HepG2 (cell line): ENCODE results near the gene MPZL3. TPM values are rescaled to one million over a fixed set of nuclear protein-coding genes. Genes with fewer than 3 reads are reported as not detected.

Experiments used
- ATAC-seq: fragments of 200-7000 bp; cut with Tn5 transposase; 3 replicates; pipeline ENCODE4 v1.9.1; 2020; ENCODE audit warnings: mild to moderate bottlenecking, moderate library complexity
- BruUV-seq: library from RNA; stranded (reverse); fragments of 400-500 nt; replicated peaks from 2 replicates; lab custom pipeline; 2021; lab: Mats Ljungman, UMichigan
- CTCF ChIA-PET: fragments of 300-600 bp; formaldehyde crosslinking; extraction: SDS; loops from one replicate; lab custom pipeline; 2021; ENCODE audit warnings: low total read pairs, inconsistent platforms, low intra/inter-chr PET ratio; lab: Yijun Ruan, JAX
- POLR2A ChIA-PET: fragments of 350-600 bp; sonication (Branson Sonifier 250); formaldehyde crosslinking; loops from one replicate; lab custom pipeline; 2020; ENCODE audit warnings: antibody characterized with exemption, inconsistent platforms; lab: Yijun Ruan, JAX
- DNase-seq: peaks from one replicate; pipeline ENCODE4 v3.0.0-alpha.2; 2015; ENCODE audit warnings: low spot score
- FAIRE-seq: peaks from 3 replicates; lab custom pipeline; 2011; peaks lifted over from hg19 to GRCh38; lab: Jason Lieb, UNC
- H2AFZ ChIP-seq: one replicate; pipeline ENCODE4 v1.6.1; 2011; ENCODE audit warnings: low read length, inconsistent platforms
- H3K27ac ChIP-seq: fragments of 300-600 bp; 3 replicates; pipeline ENCODE4 v1.8.0; 2011; ENCODE audit warnings: mixed run types, mild to moderate bottlenecking, mixed read lengths, low read length, inconsistent platforms; ENCODE audit not compliant: insufficient read depth; ENCODE audit errors: extremely low read length
- H3K27me3 ChIP-seq, 2 experiments: fragments of 200-600 bp in 1 of 2; 2 replicates in 1 of 2; 3 replicates in 1 of 2; pipeline versions ENCODE4 v1.6.0 to v1.8.0; 2011; ENCODE audit warnings: low read length in 2 of 2, mild to moderate bottlenecking in 2 of 2, moderate library complexity in 2 of 2, inconsistent platforms in 1 of 2; ENCODE audit not compliant: insufficient read depth in 2 of 2, control insufficient read depth in 1 of 2
- H3K36me3 ChIP-seq, 2 experiments: fragments of 200-600 bp in 1 of 2; replicated peaks in 1 of 2; 2 replicates in 1 of 2; 3 replicates in 1 of 2; pipeline versions ENCODE4 v1.5.1 to v1.8.0; 2011; ENCODE audit warnings: low read length in 2 of 2, inconsistent platforms in 1 of 2; ENCODE audit not compliant: insufficient read depth in 2 of 2, control insufficient read depth in 1 of 2
- H3K4me1 ChIP-seq: 2 replicates; pipeline ENCODE4 v1.5.1; 2012; ENCODE audit warnings: low read length, inconsistent platforms; ENCODE audit not compliant: insufficient read depth
- H3K4me2 ChIP-seq: 2 replicates; pipeline ENCODE4 v1.6.0; 2011; ENCODE audit warnings: low read depth, low read length, inconsistent platforms
- H3K4me3 ChIP-seq, 3 experiments: fragments of 200-600 bp in 1 of 3; sonication (generic), shearing (Covaris generic) in 1 of 3; replicated peaks in 1 of 3; 2 replicates each; pipeline ENCODE4 v1.5.1; 2011 to 2016; ENCODE audit warnings: low read length in 3 of 3, inconsistent platforms in 2 of 3, low read depth in 2 of 3, mild to moderate bottlenecking in 2 of 3, control low read depth in 1 of 3, mixed read lengths in 1 of 3; ENCODE audit not compliant: insufficient read depth in 1 of 3
- H3K79me2 ChIP-seq: one replicate; pipeline ENCODE4 v1.6.1; 2011; ENCODE audit warnings: low read length, inconsistent platforms; ENCODE audit not compliant: insufficient read depth
- H3K9ac ChIP-seq: 2 replicates; pipeline ENCODE4 v1.6.0; 2011; ENCODE audit warnings: mild to moderate bottlenecking, low read depth, low read length, inconsistent platforms; ENCODE audit not compliant: insufficient read depth
- H3K9me3 ChIP-seq: 2 replicates; pipeline ENCODE4 v1.5.1; 2012; ENCODE audit warnings: mild to moderate bottlenecking, low read length
- H4K20me1 ChIP-seq: 2 replicates; pipeline ENCODE4 v1.6.0; 2011; ENCODE audit warnings: inconsistent platforms, mild to moderate bottlenecking, low read length, moderate library complexity; ENCODE audit not compliant: insufficient read depth
- NCOA5 ChIP-seq: sonication (generic); formaldehyde crosslinking; IDR thresholded peaks from 2 replicates; pipeline ENCODE4 v1.4.0; 2020; ENCODE audit warnings: missing genetic modification reagents
- SMC3 ChIP-seq: IDR thresholded peaks from 2 replicates; pipeline ENCODE4 v1.6.1; 2011; ENCODE audit warnings: low read length, improper control_type of control experiment
- STAG1 ChIP-seq: sonication (generic); formaldehyde crosslinking; IDR thresholded peaks from 2 replicates; pipeline ENCODE4 v1.4.0; 2020; ENCODE audit warnings: missing genetic modification reagents
- TGIF2 ChIP-seq: IDR thresholded peaks from 2 replicates; pipeline ENCODE4 v1.6.1; 2016; ENCODE audit warnings: control low read depth, missing compliant biosample characterization
- WGBS: methylation state at CpG from one replicate; pipeline ENCODE4 v1.1.6; 2017; ENCODE audit warnings: low lambda C conversion rate; 5-methylcytosine and 5-hydroxymethylcytosine counted together
- in situ Hi-C: cut with HindIII; loops from 2 replicates; pipeline ENCODE4 v1.10.0; 2017; ENCODE audit warnings: low pct_unique_long_range_greater_than_20kb; ENCODE audit not compliant: extremely low pct_ligation_motif_present
- intact Hi-C: fragments of 100-400 bp; cut with micrococcal nuclease; formaldehyde crosslinking; loops from one replicate; pipeline ENCODE4 v1.10.0; 2022; ENCODE audit not compliant: unreplicated experiment
- polyA plus RNA-seq, 8 experiments: library from polyadenylated mRNA; depleted of rRNA in 3 of 8; stranded (reverse) in 7 of 8; unstranded in 1 of 8; fragments of >200 nt; fragmentation: Illumina TruSeq in 4 of 8; extraction: Trizol in 4 of 8; gene quantifications; 2 replicates each; pipeline versions ENCODE4 v1.2.1 to v1.2.3, GENCODE V29; 2011 to 2016; ENCODE audit warnings: low read depth in 4 of 8, missing spikeins in 1 of 8, mixed read lengths in 1 of 8; ENCODE audit not compliant: insufficient read depth in 1 of 8
- total RNA-seq, 5 experiments: library from RNA; depleted of rRNA; stranded (reverse); fragments of >200 nt; fragmentation: Illumina TruSeq; extraction: Trizol; gene quantifications; 2 replicates each; pipeline ENCODE4 v1.2.3, GENCODE V29; 2016; ENCODE audit warnings: low read depth in 1 of 5
- TF ChIP-seq, protein P1 (sequence below): sonication (generic); formaldehyde crosslinking; IDR thresholded peaks from 2 replicates; pipeline ENCODE4 v1.8.1; 2023; ENCODE audit warnings: mild to moderate bottlenecking, missing genetic modification reagents
- TF ChIP-seq, protein P2 (sequence below): sonication (generic); formaldehyde crosslinking; IDR thresholded peaks from 2 replicates; pipeline ENCODE4 v1.5.0; 2020; ENCODE audit warnings: missing genetic modification reagents
- TF ChIP-seq, protein P3 (sequence below): sonication (generic); formaldehyde crosslinking; IDR thresholded peaks from 2 replicates; pipeline ENCODE4 v1.5.0; 2020; ENCODE audit warnings: mild to moderate bottlenecking, missing genetic modification reagents, moderate library complexity

The MPZL3 gene
- total and polyA plus RNA-seq, 2 of the 13 experiments (the other 11 are each of a cell fraction or from before 2014, with no cell fraction given): 5.3 to 9.3 TPM

DNA sequence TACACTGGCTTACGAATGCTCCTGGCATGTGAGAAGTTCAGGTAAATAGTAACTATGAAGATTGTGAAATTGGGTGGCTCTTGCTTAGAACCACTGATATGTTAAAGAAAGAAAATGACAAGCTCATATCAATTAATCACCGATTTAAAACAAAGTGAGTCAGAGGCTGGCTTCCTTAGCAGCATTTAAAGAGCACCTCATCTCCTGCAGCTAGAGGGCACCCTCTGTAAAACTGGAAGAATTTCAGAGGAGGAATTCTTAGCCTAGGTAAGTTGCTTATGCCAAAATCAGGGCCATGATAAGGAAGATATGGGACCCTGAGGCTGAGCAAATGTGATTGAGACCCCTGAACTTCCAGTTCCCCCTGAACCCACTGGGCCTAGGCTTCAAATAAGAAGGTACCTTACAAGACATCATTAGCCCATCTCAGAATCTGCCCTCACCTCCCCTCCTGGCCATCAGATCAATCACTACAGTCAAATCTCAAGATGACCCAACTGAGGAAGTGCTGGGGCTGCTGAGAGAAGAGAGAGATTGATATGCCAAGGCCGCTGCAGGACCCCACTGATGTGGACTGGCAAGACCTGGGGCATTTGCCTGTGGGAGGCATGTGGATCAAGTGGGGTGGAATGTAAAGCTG is 43.8 kb upstream of the MPZL3 start:
- no peak overlapping the region for H3K27ac ChIP-seq
- no peaks in the 10 kb centered on the region for H3K36me3 ChIP-seq
- H3K4me2 ChIP-seq: no peak overlapping the region
- in situ Hi-C loops: no loop called here
- no peak overlapping the region for H2AFZ ChIP-seq
- intact Hi-C loops: loop anchor here (1.0 to 5.0 kb wide), 2 partner anchors 57 to 191 kb away; no protein-coding TSS in a partner anchor
- no peak overlapping the region for H3K9ac ChIP-seq
- no TSS peak for BruUV-seq
- WGBS: 4% methylated on average over 3 of the region's 3 CpGs
- peaks cover 1 to 15% of the 10 kb centered on the region in 2 experiments; a peak in 2 of 5 replicates for H3K27me3 ChIP-seq
- TF ChIP-seq, protein P1, sequence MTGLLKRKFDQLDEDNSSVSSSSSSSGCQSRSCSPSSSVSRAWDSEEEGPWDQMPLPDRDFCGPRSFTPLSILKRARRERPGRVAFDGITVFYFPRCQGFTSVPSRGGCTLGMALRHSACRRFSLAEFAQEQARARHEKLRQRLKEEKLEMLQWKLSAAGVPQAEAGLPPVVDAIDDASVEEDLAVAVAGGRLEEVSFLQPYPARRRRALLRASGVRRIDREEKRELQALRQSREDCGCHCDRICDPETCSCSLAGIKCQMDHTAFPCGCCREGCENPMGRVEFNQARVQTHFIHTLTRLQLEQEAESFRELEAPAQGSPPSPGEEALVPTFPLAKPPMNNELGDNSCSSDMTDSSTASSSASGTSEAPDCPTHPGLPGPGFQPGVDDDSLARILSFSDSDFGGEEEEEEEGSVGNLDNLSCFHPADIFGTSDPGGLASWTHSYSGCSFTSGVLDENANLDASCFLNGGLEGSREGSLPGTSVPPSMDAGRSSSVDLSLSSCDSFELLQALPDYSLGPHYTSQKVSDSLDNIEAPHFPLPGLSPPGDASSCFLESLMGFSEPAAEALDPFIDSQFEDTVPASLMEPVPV (CRISPR knock-in tag): no peak
- TF ChIP-seq STAG1 (CRISPR knock-in tag) (peak; percentile 68), NCOA5 (no peak), TGIF2 (CRISPR knock-in tag) (no peak), SMC3 (peak; percentile 35; the same call in 1 of the 2 replicates)
- TF ChIP-seq, protein P2, sequence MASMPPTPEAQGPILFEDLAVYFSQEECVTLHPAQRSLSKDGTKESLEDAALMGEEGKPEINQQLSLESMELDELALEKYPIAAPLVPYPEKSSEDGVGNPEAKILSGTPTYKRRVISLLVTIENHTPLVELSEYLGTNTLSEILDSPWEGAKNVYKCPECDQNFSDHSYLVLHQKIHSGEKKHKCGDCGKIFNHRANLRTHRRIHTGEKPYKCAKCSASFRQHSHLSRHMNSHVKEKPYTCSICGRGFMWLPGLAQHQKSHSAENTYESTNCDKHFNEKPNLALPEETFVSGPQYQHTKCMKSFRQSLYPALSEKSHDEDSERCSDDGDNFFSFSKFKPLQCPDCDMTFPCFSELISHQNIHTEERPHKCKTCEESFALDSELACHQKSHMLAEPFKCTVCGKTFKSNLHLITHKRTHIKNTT (CRISPR knock-in tag): no peak
- TF ChIP-seq, protein P3, sequence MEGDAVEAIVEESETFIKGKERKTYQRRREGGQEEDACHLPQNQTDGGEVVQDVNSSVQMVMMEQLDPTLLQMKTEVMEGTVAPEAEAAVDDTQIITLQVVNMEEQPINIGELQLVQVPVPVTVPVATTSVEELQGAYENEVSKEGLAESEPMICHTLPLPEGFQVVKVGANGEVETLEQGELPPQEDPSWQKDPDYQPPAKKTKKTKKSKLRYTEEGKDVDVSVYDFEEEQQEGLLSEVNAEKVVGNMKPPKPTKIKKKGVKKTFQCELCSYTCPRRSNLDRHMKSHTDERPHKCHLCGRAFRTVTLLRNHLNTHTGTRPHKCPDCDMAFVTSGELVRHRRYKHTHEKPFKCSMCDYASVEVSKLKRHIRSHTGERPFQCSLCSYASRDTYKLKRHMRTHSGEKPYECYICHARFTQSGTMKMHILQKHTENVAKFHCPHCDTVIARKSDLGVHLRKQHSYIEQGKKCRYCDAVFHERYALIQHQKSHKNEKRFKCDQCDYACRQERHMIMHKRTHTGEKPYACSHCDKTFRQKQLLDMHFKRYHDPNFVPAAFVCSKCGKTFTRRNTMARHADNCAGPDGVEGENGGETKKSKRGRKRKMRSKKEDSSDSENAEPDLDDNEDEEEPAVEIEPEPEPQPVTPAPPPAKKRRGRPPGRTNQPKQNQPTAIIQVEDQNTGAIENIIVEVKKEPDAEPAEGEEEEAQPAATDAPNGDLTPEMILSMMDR (CRISPR knock-in tag): peak; percentile 67
- TF ChIP-seq, all 625 proteins: peak for 3
- Histone ChIP-seq H3K79me2 (no peaks in the 10 kb centered on the region), H3K4me1 (peaks cover 6% of the 10 kb centered on the region), H3K9me3 (no peaks in the 10 kb centered on the region), H3K4me3 (no peak overlapping the region), H4K20me1 (no peaks in the 10 kb centered on the region)
- ChIA-PET CTCF (interaction anchor here (2.8 kb wide), 1 partner anchor 57 kb away, joined by 16 read pairs; no protein-coding TSS in a partner anchor), POLR2A (interaction anchor here (0.9 kb wide), 1 partner anchor 101 kb away, joined by 3 read pairs; no protein-coding TSS in a partner anchor)
- DNase-seq: peak; percentile 28
- ATAC-seq: peak; percentile 44; the same call in 1 of the 3 replicates
- peak; percentile 60 for FAIRE-seq
